GM23338 (cell line): ENCODE results near the gene CD3D.

ENCODE experiments used
- CREB1 ChIP-seq: fragments of 250-450 bp; sonication (Bioruptor Pico); IDR thresholded peaks from 2 replicates; pipeline ENCODE4 v1.5.0; 2020; ENCODE audit warnings: low read depth, mild to moderate bottlenecking, moderate library complexity
- POLR2AphosphoS5 ChIP-seq: IDR thresholded peaks from 2 replicates; pipeline ENCODE4 v1.6.1; 2016; ENCODE audit warnings: antibody characterized with exemption, low read depth
- TF ChIP-seq, protein P1 (sequence below), 2 experiments: fragments of 200-600 bp in 1 of 2; sonication (generic) in 1 of 2; conservative IDR thresholded peaks; 2 replicates each; pipeline versions ENCODE4 v1.5.1 to v1.6.1; 2016 to 2017; ENCODE audit warnings: antibody characterized with exemption in 2 of 2, low read depth in 2 of 2, mild to moderate bottlenecking in 2 of 2, moderate library complexity in 1 of 2
- TF ChIP-seq, protein P2 (sequence below): IDR thresholded peaks from one replicate; pipeline ENCODE4 v1.6.1; 2018; ENCODE audit warnings: antibody characterized with exemption; ENCODE audit not compliant: unreplicated experiment

DNA sequence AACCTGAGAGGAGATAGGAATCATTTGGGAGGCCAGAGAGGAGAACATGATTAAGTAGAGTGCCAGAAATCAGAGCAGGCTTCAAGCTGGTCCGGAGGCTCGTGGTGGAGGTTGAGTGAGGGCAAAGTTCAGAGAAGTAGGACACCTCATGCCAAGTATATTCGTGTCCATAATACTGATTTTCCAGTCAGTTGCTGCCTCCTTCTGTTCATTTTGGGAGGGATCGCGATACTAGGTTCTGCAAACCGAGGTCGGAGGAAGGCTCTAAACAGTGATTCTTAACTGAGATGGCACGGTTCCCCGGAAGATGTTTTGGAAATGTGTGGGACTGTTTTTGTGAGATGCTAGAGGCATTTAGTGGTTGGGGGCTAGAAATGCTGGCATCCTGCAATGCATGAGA lies 51.6 kb downstream of the CD3D start:
- TF ChIP-seq, protein P1, sequence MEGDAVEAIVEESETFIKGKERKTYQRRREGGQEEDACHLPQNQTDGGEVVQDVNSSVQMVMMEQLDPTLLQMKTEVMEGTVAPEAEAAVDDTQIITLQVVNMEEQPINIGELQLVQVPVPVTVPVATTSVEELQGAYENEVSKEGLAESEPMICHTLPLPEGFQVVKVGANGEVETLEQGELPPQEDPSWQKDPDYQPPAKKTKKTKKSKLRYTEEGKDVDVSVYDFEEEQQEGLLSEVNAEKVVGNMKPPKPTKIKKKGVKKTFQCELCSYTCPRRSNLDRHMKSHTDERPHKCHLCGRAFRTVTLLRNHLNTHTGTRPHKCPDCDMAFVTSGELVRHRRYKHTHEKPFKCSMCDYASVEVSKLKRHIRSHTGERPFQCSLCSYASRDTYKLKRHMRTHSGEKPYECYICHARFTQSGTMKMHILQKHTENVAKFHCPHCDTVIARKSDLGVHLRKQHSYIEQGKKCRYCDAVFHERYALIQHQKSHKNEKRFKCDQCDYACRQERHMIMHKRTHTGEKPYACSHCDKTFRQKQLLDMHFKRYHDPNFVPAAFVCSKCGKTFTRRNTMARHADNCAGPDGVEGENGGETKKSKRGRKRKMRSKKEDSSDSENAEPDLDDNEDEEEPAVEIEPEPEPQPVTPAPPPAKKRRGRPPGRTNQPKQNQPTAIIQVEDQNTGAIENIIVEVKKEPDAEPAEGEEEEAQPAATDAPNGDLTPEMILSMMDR (conservative IDR thresholded peaks at IDR 0.05; ENCODE audit: low read depth in 2 of 2): peak; percentile 55 to 78
- TF ChIP-seq, protein P2, sequence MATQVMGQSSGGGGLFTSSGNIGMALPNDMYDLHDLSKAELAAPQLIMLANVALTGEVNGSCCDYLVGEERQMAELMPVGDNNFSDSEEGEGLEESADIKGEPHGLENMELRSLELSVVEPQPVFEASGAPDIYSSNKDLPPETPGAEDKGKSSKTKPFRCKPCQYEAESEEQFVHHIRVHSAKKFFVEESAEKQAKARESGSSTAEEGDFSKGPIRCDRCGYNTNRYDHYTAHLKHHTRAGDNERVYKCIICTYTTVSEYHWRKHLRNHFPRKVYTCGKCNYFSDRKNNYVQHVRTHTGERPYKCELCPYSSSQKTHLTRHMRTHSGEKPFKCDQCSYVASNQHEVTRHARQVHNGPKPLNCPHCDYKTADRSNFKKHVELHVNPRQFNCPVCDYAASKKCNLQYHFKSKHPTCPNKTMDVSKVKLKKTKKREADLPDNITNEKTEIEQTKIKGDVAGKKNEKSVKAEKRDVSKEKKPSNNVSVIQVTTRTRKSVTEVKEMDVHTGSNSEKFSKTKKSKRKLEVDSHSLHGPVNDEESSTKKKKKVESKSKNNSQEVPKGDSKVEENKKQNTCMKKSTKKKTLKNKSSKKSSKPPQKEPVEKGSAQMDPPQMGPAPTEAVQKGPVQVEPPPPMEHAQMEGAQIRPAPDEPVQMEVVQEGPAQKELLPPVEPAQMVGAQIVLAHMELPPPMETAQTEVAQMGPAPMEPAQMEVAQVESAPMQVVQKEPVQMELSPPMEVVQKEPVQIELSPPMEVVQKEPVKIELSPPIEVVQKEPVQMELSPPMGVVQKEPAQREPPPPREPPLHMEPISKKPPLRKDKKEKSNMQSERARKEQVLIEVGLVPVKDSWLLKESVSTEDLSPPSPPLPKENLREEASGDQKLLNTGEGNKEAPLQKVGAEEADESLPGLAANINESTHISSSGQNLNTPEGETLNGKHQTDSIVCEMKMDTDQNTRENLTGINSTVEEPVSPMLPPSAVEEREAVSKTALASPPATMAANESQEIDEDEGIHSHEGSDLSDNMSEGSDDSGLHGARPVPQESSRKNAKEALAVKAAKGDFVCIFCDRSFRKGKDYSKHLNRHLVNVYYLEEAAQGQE: no peak
- TF ChIP-seq CREB1 (CRISPR knock-in tag): no peak
- TF ChIP-seq POLR2AphosphoS5: no peak
